GM19324 (cell line): ENCODE results near the gene DNAJC18.

Experiments
- ATAC-seq: cut with Tn5 transposase; IDR thresholded peaks from one replicate; pipeline ENCODE4 v1.9.1; 2021; ENCODE audit warnings: mild to moderate bottlenecking, moderate library complexity; ENCODE audit not compliant: unreplicated experiment, low FRiP score

DNAJC18 gene

DNA sequence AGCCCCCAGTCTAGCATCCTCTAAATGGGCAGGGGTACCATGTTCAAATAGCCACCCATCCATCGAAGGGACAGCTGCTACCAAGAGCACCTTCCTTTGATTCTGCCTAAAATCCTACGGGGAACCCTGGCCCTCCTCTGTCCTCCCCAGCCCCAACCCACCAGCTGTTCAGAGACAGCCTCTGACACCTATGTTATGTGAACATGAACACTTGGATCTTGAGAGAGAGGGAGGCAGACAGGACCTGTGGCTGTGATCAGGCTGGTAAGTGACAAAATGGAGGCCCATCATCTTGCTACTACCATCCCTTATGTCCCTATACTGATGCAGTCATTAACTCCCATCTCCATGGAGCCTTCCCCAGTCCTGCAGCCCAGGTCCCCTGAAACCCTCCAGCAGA, 64.4 kb downstream of the DNAJC18 start:
- ATAC-seq: no peak

- ATAC-seq: no peak
Observed at GRCh38 chr5:139371482-139372435, 67.6 kb downstream of the DNAJC18 start.

DNA sequence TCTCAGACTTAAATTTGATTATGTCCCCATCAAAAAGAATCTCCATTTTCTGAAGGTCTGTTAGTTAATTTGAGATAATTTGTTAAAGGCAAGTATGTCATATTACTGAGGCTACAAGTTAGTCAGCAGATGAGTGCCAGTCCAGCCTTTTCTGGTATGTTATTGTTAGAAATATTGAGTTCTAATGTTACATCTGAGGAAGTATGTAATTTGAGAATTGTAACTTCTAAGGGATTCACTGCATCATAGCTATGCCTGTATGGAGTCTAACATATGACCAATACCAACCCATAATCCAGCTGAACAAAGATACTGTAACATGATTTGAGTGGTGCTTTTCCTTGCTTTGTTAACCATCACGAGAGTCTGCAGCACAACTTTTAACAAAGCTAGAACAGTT, 70.1 kb downstream of the DNAJC18 start:
- ATAC-seq: no peak

- no peak for ATAC-seq
Observed at GRCh38 chr5:139368613-139369012, 70.7 kb downstream of the DNAJC18 start.

- ATAC-seq: no peak
Observed at GRCh38 chr5:139364466-139364865, 74.9 kb downstream of the DNAJC18 start.

DNA sequence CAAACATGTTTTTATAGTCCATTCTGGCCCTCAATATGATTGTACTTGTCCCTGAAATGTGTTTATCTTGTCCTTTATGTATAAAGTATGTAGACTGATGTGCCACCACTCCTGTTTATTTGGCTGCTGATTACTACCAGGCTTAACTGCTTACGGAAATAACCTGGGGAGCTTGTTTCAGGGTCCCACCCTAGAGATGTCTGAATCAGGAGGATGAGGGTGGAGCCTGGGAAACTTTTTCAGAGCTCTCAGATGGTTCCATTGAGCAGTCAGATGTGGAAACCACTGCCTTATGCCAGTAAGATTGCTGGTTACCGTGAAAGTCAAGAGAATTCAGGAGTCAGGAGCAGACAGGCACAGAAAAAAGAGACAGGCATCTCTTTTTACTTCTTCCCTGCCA, 75.4 kb downstream of the DNAJC18 start:
- no peak for ATAC-seq

- no peak for ATAC-seq
Observed at GRCh38 chr5:139361835-139362429, 77.4 kb downstream of the DNAJC18 start.

- no peak for ATAC-seq
Observed at GRCh38 chr5:139360384-139360783, 78.9 kb downstream of the DNAJC18 start.
